ENCODE results near the gene SIPA1. TPM values are rescaled to one million over a fixed set of nuclear protein-coding genes. Genes with fewer than 3 reads are reported as not detected.
A peak's percentile ranks its signal among the peaks of the same experiment; 100 is the strongest.
"Not testable (repeated sequence)": the region's sequence is repeated elsewhere in the genome, so short reads cannot be mapped to it uniquely, and the experiment has no call there.

Gene SIPA1
- total RNA-seq, 1 donor from 2014 or later, result 12.1 TPM

- DNase-seq, result no peak
These were observed 23.8 kb downstream of the SIPA1 start for GRCh38 chr11:65661599-65662246.

- no peak for DNase-seq
These were observed 24.4 kb downstream of the SIPA1 start for GRCh38 chr11:65662247-65662798.

- peak; percentile 95 for DNase-seq
These were observed 25.1 kb downstream of the SIPA1 start, which contains the start of gene RELA for GRCh38 chr11:65662799-65663638. Gene RELA (minus strand): TSS chr11:65662916. CDS start chr11:65662832, 84 bp downstream.

- peak; percentile 91 for DNase-seq
These were observed 25.8 kb downstream of the SIPA1 start for GRCh38 chr11:65663639-65664200.

GRCh38 chr11:65672180-65672860 lies 34.4 kb downstream of the SIPA1 start:
- DNase-seq, result no peak

GRCh38 chr11:65672982-65673381 lies 35.1 kb downstream of the SIPA1 start:
- no peak for DNase-seq

- no peak for DNase-seq
These were observed 42.4 kb downstream of the SIPA1 start for GRCh38 chr11:65680192-65680743.

- DNase-seq, result not testable (repeated sequence)
These were observed 45.6 kb downstream of the SIPA1 start for GRCh38 chr11:65683480-65683879.

GRCh38 chr11:65685981-65686380 lies 48.1 kb downstream of the SIPA1 start:
- DNase-seq, result no peak

GRCh38 chr11:65691847-65692246 lies 53.9 kb downstream of the SIPA1 start:
- DNase-seq, result not testable (repeated sequence)

GRCh38 chr11:65692367-65692766 lies 54.5 kb downstream of the SIPA1 start:
- no peak for DNase-seq

GRCh38 chr11:65695459-65696241 lies 57.7 kb downstream of the SIPA1 start:
- DNase-seq, result no peak

GRCh38 chr11:65696802-65697552 lies 59.1 kb downstream of the SIPA1 start:
- DNase-seq, result no peak

- no peak for DNase-seq
These were observed 60.3 kb downstream of the SIPA1 start for GRCh38 chr11:65698205-65698604.

GRCh38 chr11:65699306-65699705 lies 61.4 kb downstream of the SIPA1 start:
- DNase-seq, result no peak

GRCh38 chr11:65700399-65700798 lies 62.5 kb downstream of the SIPA1 start:
- no peak for DNase-seq

All from skin of body (tissue), 2 donors.